ENCODE measurements around the gene GPX4. TPM values are rescaled to one million over a fixed set of nuclear protein-coding genes. Genes with fewer than 3 reads are reported as not detected.

The GPX4 gene
- total and polyA plus RNA-seq, 10 of the 15 experiments (the other 5 are each of a cell fraction or from before 2014, with no cell fraction given), result 33.3 to 749 (median 297) TPM

DNA sequence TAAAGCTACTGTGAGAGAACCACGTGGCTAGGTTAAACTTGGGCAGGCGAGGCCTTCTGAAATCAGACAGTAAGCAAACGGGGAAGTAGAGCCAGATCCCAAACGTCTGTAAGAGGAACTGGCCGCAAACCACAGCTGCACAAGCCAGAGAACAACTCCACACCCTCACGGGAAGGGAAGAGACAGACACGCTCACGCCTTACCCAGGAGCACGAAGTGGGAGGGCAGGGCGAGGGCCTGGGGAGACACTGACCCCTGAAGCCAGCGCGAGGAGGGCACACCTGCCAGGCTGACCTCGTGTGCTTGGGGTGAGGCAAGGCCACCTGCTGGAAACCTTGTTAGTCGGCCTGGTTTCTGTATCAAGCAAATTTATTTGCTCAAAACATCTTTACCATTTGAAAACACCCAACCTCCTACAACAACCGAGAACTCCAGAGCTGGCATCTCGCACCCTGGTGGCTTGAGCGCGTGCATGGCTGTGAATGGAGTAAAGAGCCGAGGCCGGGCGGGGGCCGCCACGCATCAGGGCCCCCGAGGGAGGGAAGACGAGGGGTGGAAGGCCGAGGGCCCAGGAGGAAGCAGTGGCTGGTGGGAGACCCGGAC, 15.9 kb upstream of the GPX4 start (continued):
- TF ChIP-seq RELB (IDR thresholded peaks at IDR 0.05; ENCODE audit: low read depth), result 0 out of 2 replicates have a peak, but pooled peaks have one; percentile 17
- no peak for TF ChIP-seq TARDBP (IDR thresholded peaks at IDR 0.05; ENCODE audit: borderline replicate concordance)
- no peak for TF ChIP-seq HDAC2 (IDR thresholded peaks at IDR 0.05)
- TF ChIP-seq RAD51 (IDR thresholded peaks at IDR 0.05), result no peak; the same call in 1 of the 2 replicates
- TF ChIP-seq, protein P1, sequence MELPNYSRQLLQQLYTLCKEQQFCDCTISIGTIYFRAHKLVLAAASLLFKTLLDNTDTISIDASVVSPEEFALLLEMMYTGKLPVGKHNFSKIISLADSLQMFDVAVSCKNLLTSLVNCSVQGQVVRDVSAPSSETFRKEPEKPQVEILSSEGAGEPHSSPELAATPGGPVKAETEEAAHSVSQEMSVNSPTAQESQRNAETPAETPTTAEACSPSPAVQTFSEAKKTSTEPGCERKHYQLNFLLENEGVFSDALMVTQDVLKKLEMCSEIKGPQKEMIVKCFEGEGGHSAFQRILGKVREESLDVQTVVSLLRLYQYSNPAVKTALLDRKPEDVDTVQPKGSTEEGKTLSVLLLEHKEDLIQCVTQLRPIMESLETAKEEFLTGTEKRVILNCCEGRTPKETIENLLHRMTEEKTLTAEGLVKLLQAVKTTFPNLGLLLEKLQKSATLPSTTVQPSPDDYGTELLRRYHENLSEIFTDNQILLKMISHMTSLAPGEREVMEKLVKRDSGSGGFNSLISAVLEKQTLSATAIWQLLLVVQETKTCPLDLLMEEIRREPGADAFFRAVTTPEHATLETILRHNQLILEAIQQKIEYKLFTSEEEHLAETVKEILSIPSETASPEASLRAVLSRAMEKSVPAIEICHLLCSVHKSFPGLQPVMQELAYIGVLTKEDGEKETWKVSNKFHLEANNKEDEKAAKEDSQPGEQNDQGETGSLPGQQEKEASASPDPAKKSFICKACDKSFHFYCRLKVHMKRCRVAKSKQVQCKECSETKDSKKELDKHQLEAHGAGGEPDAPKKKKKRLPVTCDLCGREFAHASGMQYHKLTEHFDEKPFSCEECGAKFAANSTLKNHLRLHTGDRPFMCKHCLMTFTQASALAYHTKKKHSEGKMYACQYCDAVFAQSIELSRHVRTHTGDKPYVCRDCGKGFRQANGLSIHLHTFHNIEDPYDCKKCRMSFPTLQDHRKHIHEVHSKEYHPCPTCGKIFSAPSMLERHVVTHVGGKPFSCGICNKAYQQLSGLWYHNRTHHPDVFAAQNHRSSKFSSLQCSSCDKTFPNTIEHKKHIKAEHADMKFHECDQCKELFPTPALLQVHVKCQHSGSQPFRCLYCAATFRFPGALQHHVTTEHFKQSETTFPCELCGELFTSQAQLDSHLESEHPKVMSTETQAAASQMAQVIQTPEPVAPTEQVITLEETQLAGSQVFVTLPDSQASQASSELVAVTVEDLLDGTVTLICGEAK (IDR thresholded peaks at IDR 0.05; ENCODE audit: borderline replicate concordance), result no peak
- no peak for TF ChIP-seq STAT3 (IDR thresholded peaks at IDR 0.05; ENCODE audit: low read depth, low read length)
- TF ChIP-seq TBL1XR1 (IDR thresholded peaks at IDR 0.05; ENCODE audit: low read depth, low read length), result no peak
- peak in 1 of 2 experiments; percentile 3; a peak in 1 of 3 replicates for TF ChIP-seq EGR1 (IDR thresholded peaks at IDR 0.05; ENCODE audit: borderline replicate concordance in 1 of 2, low read depth in 2 of 2, low read length in 2 of 2)
- TF ChIP-seq, protein P2, sequence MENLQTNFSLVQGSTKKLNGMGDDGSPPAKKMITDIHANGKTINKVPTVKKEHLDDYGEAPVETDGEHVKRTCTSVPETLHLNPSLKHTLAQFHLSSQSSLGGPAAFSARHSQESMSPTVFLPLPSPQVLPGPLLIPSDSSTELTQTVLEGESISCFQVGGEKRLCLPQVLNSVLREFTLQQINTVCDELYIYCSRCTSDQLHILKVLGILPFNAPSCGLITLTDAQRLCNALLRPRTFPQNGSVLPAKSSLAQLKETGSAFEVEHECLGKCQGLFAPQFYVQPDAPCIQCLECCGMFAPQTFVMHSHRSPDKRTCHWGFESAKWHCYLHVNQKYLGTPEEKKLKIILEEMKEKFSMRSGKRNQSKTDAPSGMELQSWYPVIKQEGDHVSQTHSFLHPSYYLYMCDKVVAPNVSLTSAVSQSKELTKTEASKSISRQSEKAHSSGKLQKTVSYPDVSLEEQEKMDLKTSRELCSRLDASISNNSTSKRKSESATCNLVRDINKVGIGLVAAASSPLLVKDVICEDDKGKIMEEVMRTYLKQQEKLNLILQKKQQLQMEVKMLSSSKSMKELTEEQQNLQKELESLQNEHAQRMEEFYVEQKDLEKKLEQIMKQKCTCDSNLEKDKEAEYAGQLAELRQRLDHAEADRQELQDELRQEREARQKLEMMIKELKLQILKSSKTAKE (IDR thresholded peaks at IDR 0.05; ENCODE audit: low read depth, poor library complexity, severe bottlenecking), result no peak
- TF ChIP-seq HCFC1 (IDR thresholded peaks at IDR 0.05; ENCODE audit: low read length), result no peak
- no peak for TF ChIP-seq TCF3 (IDR thresholded peaks at IDR 0.05; ENCODE audit: borderline replicate concordance, insufficient read depth, low read depth, low read length)
- TF ChIP-seq, protein P3, sequence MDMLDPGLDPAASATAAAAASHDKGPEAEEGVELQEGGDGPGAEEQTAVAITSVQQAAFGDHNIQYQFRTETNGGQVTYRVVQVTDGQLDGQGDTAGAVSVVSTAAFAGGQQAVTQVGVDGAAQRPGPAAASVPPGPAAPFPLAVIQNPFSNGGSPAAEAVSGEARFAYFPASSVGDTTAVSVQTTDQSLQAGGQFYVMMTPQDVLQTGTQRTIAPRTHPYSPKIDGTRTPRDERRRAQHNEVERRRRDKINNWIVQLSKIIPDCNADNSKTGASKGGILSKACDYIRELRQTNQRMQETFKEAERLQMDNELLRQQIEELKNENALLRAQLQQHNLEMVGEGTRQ (IDR thresholded peaks at IDR 0.05; ENCODE audit: borderline replicate concordance, low read depth, low read length), result no peak; the same call in 1 of the 2 replicates
- TF ChIP-seq ZBED1 (IDR thresholded peaks at IDR 0.05; ENCODE audit: borderline replicate concordance), result no peak
- no peak for TF ChIP-seq CBX3 (IDR thresholded peaks at IDR 0.05; ENCODE audit: borderline replicate concordance, low read depth)
- TF ChIP-seq ZNF217 (IDR thresholded peaks at IDR 0.05), result no peak
- TF ChIP-seq ZNF592 (IDR thresholded peaks at IDR 0.05), result no peak
- TF ChIP-seq MXI1 (IDR thresholded peaks at IDR 0.05; ENCODE audit: low read depth, low read length), result 0 out of 2 replicates have a peak, but pooled peaks have one; percentile 16
